Left cardiac atrium (tissue), 4 donors: ENCODE measurements around the gene PCDHGC3. TPM values are rescaled to one million over a fixed set of nuclear protein-coding genes. Genes with fewer than 3 reads are reported as not detected.
A peak's percentile ranks its signal among the peaks of the same experiment; 100 is the strongest.

Experiments used
- ATAC-seq, 2 donors: fragments of 200-7000 bp; cut with Tn5 transposase; one replicate each; pipeline ENCODE4 v1.9.1; 2020; ENCODE audit warnings: mild to moderate bottlenecking in 2 of 2, moderate library complexity in 2 of 2
- DNase-seq: peaks from one replicate; pipeline ENCODE4 v3.0.0-alpha.2; 2020
- intact Hi-C, 2 donors: fragments of 100-400 bp; cut with DNase I; formaldehyde crosslinking; loops; one replicate each; pipeline versions ENCODE4 v1.14.1 to v1.15.1; 2022 to 2023
- total RNA-seq, 2 donors: library from RNA; stranded (reverse); fragmentation: NEBNext Ultra II Directional; extraction: Animal tissue kit (Norgen Biotek cat#: 25700); gene quantifications; one replicate each; pipeline ENCODE4 v1.2.1, GENCODE V29; 2021
- donor health status: DM: no; HTN: yes; CAD: no.
- donor health status: DM: no; HTN: yes; CAD: no; lungs with severe emphysema.
- donor health status: DM: yes; HTN: yes; CAD: no.
- donor health status: Dilated cardiomyopathy.

PCDHGC3 gene
- total RNA-seq, 2 donors from 2014 or later, result 33.7 to 39.1 TPM

- intact Hi-C loops, result loop anchor here in 1 of 2 donors (5.0 kb wide), 1 partner anchor 43 kb away; no protein-coding TSS in a partner anchor
- ATAC-seq (no peak), DNase-seq (no peak)
These were observed 4.0 kb downstream of the PCDHGC3 start for GRCh38 chr5:141479776-141480175.

GRCh38 chr5:141483902-141484301 lies 8.1 kb downstream of the PCDHGC3 start:
- intact Hi-C loops, result no loop called here
- no peak for ATAC-seq

GRCh38 chr5:141484310-141484640 lies 8.5 kb downstream of the PCDHGC3 start:
- ATAC-seq (no peak), DNase-seq (no peak)
- intact Hi-C loops, result no loop called here

More at GRCh38 chr5:141483902-141484301, 8.1 kb downstream of the PCDHGC3 start:
- no peak for DNase-seq

- no peak for DNase-seq
- ATAC-seq, result peak; percentile 40 to 56
- intact Hi-C loops, result no loop called here
These were observed 9.0 kb downstream of the PCDHGC3 start, which contains the start of gene PCDHGC4 for GRCh38 chr5:141484641-141485311. PCDHGC4 (plus strand) TSS chr5:141485030; CDS start chr5:141485174, 144 bp downstream.

- intact Hi-C loops, result no loop called here
- DNase-seq (no peak), ATAC-seq (no peak)
These were observed 9.7 kb downstream of the PCDHGC3 start for GRCh38 chr5:141485321-141486055.

- DNase-seq, result no peak
- intact Hi-C loops, result no loop called here
- ATAC-seq, result no peak
These were observed 10.3 kb downstream of the PCDHGC3 start for GRCh38 chr5:141486091-141486490.

- no peak for DNase-seq
- intact Hi-C loops, result no loop called here
- ATAC-seq, result no peak
These were observed 11.4 kb downstream of the PCDHGC3 start for GRCh38 chr5:141487131-141487530.

GRCh38 chr5:141488591-141489561 lies 13.1 kb downstream of the PCDHGC3 start, which contains the start of gene PCDHGC5:
PCDHGC5 (plus strand) TSS chr5:141489081; CDS start chr5:141489241, 160 bp downstream.
- DNase-seq, result no peak
- intact Hi-C loops, result no loop called here
- peak in 1 of 2 donors; percentile 18 for ATAC-seq

- intact Hi-C loops, result no loop called here
- DNase-seq (no peak), ATAC-seq (no peak)
These were observed 14.1 kb downstream of the PCDHGC3 start for GRCh38 chr5:141489841-141490240.

- ATAC-seq, result no peak
- no peak for DNase-seq
- intact Hi-C loops, result no loop called here
These were observed 14.5 kb downstream of the PCDHGC3 start for GRCh38 chr5:141490271-141490670.

- ATAC-seq (no peak), DNase-seq (no peak)
- intact Hi-C loops, result no loop called here
These were observed 15.0 kb downstream of the PCDHGC3 start for GRCh38 chr5:141490771-141491170.

GRCh38 chr5:141491323-141492167 lies 15.8 kb downstream of the PCDHGC3 start:
- ATAC-seq, result no peak
- intact Hi-C loops, result no loop called here
- no peak for DNase-seq

GRCh38 chr5:141492168-141492885 lies 16.6 kb downstream of the PCDHGC3 start:
- DNase-seq, result no peak
- intact Hi-C loops, result no loop called here
- peak; percentile 7 to 45 for ATAC-seq

- DNase-seq (peak; percentile 44), ATAC-seq (peak; percentile 46 to 76)
- intact Hi-C loops, result no loop called here
These were observed 18.0 kb downstream of the PCDHGC3 start for GRCh38 chr5:141493500-141494422.

GRCh38 chr5:141494761-141495452 lies 19.1 kb downstream of the PCDHGC3 start:
- intact Hi-C loops, result no loop called here
- DNase-seq, result no peak

GRCh38 chr5:141495453-141495811 lies 19.7 kb downstream of the PCDHGC3 start:
- no peak for DNase-seq
- ATAC-seq, result no peak
- intact Hi-C loops, result no loop called here

More at GRCh38 chr5:141494761-141495452, 19.1 kb downstream of the PCDHGC3 start:
- no peak for ATAC-seq
